ENCODE data around the gene BLOC1S4.
"Not testable (repeated sequence)": the region's sequence is repeated elsewhere in the genome, so short reads cannot be mapped to it uniquely, and the experiment has no call there.

The BLOC1S4 gene

DNA sequence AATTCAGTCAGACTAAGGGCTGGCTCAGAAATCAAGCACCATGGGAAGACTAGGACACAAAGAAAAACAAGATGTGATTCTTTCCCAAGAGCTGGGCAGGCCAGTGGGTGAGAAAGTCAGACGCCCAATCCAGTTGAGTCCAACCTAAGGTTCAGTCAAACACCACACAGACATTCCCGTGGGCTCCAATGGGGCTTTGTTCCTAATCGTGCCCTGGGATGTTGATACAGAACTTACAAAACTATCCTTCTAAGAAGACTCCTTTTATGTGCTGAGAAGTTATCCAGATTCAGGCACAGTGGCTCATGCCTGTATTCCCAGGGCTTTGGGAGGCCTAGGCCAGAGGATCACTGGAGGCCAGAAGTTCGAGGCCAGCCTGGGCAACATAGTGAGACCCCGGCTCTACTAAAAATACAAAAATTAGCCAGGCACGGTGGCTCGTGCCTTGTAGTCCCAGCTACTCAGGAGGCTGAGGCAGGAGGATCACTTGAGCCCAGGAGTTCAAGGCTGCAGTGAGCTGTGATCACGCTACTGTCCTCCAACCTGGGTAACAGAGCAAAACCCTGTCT lies 3.7 kb downstream of the BLOC1S4 start:
- no peak for DNase-seq

GRCh38 chr4:6720202-6720699 lies 4.3 kb downstream of the BLOC1S4 start:
- peak; percentile 80 for DNase-seq

DNA sequence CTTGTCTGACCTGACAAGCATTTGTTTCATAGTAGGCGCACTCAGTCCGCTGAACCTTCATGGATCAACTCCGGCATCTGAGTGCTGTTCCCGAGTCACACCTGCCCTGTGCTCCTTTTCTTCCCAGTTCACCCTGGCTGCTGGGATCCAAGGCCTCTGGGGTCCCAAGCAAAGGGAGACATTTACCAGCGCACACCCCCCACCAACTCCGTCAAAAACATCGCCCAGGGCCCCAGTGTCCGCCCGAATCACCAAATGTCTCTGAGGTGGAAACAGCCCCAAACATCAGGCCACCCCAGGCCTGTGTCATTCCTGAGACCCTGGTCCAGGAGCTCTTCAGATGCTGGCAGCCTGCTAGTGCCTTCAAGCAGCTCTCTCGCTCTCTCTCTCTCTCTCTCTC lies 5.1 kb downstream of the BLOC1S4 start:
- DNase-seq = no peak

- no peak for DNase-seq
These were observed 6.9 kb downstream of the BLOC1S4 start for GRCh38 chr4:6722891-6723290.

DNA sequence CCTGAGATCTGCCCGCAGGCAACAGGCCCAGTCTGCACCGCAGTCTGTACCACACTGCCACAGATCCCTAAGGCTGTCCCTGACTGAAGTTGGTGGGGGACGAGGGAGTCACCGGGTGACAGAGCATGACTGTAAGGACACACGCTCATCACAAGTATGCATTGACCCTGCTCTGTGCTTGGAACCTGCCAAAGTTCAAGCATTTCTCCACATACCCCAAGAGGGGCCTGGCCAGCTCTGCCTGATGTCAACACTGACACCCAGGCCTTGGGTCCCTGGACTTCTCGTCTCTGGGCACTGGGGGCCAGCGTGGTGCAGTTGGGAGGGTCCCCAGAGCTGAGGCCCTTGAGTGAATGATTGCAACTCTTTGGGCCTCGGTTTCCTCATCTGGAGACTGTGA lies 7.9 kb downstream of the BLOC1S4 start:
- DNase-seq = no peak

DNA sequence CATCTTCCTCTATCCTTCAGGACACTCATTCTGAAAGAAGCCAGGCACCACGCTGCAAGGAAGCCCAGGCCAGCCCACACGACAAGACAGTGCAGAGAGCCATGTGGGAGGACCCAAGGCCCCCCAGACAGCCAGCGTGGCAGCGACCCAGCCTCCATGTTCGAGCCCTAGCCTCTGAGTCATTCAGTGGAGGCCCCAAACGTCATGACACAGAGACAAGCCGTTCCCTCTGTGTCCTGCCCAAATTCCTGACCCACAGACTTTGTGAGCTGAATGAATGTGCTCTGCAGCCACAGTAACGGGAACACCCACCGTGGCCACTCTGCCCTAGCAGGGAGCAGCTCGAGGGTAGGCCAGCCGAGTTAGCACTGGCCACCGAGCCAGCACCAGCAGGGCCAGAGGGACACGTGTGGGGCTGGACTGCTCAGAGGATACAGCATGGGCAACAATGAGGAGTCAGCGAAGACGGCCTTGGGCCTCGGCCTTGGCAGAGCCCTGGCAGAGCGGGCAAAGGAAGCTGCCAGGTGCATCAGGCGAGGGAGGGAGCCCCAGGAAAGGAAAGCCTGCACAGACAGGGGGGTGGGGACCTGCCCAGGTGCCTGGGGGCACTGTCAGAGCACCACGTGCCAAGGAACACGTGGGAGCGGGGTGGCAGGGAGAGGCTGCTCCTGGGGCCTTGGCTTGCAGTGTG lies 8.6 kb downstream of the BLOC1S4 start:
- DNase-seq = no peak

DNA sequence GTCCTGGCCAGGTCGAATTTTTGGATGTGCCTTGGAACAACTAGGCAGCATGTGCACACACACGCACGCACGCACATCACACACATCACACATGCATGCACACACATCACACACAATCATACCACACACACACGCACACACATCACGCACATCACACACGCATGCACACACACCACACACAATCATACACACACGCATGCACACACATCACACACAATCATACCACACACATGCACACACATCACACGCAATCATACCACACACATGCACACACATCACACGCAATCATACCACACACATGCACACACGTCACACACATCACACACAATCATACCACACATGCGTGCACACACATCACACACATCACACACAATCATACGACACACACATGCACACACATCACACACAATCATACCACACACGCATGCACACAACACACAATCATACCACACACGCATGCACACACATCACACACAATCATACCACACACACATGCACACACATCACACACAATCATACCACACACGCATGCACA lies 9.5 kb downstream of the BLOC1S4 start:
- not testable (repeated sequence) for DNase-seq

- no peak for DNase-seq
These were observed 11.3 kb downstream of the BLOC1S4 start for GRCh38 chr4:6727081-6727942.

GRCh38 chr4:6727943-6728250 lies 11.9 kb downstream of the BLOC1S4 start:
- no peak for DNase-seq

DNA sequence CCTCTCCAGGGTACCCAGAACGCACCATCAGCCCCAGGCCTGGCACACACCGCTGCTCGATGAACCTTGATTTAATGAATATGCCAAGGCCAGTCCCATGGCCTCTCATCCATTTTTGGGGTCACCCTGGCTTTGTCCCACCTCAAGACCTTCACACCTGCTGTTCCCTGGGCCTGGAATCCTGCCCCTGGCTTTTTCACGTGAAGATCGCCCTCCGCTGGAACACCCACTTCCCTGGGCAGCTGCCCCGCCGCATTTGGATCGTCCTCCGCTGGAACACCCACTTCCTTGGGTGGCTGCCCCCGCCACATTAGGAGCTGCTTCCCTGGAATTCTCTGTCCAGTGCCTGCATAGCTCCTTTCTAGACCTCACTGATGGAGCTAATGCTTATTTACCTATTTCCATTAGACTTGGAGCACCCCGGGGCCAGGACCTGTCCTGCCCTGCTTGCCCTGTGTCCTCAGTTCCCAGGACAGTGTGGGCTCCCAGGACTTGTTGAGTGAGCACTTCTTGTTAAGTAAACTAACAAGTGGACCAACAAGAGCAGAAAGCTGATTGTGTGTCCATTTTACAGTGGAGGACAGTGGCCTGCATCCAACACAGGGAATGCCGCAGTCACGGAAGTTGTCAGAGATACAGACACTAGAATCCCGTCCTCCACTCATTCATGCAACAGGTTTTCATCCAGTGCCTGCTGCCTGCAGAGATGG lies 12.5 kb downstream of the BLOC1S4 start:
- DNase-seq = no peak

DNA sequence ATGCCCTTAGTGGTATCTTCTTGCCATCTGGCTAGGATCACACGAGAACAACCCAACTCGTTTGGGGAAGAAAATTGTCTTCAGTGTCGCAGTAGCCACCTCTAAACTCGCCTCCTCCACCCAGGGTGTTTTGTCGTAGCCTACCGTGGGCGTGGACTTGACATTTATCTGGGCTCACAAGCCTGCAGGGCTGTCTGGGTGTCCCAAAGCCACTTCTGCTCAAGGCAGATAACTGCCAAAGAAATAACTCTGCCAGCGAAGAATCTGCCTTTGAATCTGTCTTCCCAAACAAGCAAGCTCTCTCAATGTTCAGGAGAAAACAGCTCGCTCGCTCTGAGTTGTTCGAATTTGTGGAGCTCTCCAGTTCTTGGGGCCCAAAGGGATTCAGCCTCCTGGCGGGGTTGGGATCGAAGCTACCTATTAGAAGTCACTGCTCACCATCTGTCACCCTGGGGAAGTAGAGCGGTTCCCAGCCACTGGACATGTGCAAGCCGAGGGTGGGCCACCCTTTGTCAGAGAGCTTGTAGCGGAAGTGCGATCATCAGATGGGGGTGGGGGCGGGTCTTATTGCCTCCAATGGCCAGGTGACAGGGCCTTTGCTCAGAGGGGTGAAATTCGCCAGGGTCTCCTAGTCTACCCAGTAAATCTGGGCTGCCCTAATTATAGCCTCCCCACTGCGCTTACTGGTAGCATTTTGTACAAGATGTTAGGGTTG lies 14.8 kb downstream of the BLOC1S4 start:
- DNase-seq = peak; percentile 99

DNA sequence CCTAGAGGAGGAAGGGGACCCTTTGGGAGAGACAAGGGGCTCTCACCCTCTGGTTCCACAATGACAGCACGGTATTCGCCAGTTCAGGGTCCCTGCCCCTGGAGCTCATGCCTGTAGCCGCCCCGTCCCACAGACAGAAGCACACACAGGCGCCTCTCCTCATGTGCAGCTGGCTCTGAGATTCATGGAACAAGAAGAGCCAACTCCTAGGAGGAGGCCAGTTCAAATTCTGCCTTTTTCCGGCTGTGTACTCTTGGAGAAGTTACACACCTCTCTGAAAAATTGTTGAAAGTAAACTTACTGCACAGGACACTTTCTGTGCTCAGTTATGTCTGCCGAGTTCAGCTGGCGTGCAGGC lies 15.3 kb downstream of the BLOC1S4 start:
- no peak for DNase-seq

- DNase-seq = no peak
These were observed 15.8 kb downstream of the BLOC1S4 start for GRCh38 chr4:6731780-6732179.

GRCh38 chr4:6732441-6733357 lies 16.7 kb downstream of the BLOC1S4 start:
- DNase-seq = peak; percentile 86

- no peak for DNase-seq
These were observed 17.6 kb downstream of the BLOC1S4 start for GRCh38 chr4:6733358-6734164.

GRCh38 chr4:6734165-6734786 lies 18.3 kb downstream of the BLOC1S4 start:
- DNase-seq = peak; percentile 54

DNA sequence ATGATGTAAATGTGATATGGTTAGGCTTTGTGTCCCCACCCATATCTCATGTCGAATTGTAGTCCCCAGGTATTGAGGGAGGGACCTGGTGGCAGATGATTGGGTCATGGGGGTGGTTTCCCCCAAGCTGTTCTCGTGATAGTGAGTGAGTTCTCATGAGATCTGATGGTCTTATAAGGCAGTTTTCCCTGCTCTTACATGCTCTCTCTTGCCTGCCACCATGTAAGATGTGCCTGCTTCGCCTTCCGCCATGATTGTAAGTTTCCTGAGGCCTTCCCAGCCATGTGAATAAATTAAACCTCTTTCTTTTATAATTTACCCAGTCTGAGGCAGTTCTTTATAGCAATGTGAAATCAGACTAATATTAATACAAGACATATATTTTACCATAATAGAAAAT lies 23.9 kb downstream of the BLOC1S4 start:
- no peak for DNase-seq

DNA sequence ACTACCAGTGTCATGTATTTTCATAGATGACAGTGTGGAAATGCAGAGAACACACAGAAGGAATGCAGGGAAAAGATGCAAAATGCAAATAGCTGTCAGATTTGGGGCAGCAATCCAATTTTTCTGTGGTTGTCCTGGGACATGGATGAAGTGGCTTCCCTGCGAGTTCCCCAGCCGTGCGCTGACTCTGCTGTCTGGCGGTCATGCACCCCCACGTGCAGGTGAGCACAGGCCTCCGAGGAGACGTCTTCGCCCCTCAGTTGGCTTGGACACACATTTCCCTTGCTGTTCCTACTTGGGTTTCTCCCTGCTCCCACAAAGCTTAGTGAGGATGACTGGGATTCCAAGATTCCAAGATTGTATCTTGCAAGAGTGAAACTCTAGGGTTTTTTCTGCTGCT lies 24.4 kb downstream of the BLOC1S4 start:
- no peak for DNase-seq

GRCh38 chr4:6742507-6742906 lies 26.5 kb downstream of the BLOC1S4 start:
- DNase-seq = no peak

GRCh38 chr4:6742989-6743388 lies 27.0 kb downstream of the BLOC1S4 start:
- DNase-seq = no peak

Measured in hematopoietic multipotent progenitor cell treated with erythropoietin and hydrocortisone succinate and interleukin-3 and kit ligand, for 8 days (in vitro differentiated cells).